HepG2 (cell line): ENCODE results near the gene JCAD. TPM values are rescaled to one million over a fixed set of nuclear protein-coding genes. Genes with fewer than 3 reads are reported as not detected.

ENCODE experiments used
- ATAC-seq: fragments of 200-7000 bp; cut with Tn5 transposase; 3 replicates; pipeline ENCODE4 v1.9.1; 2020; ENCODE audit warnings: mild to moderate bottlenecking, moderate library complexity
- BruUV-seq: library from RNA; stranded (reverse); fragments of 400-500 nt; replicated peaks from 2 replicates; lab custom pipeline; 2021; lab: Mats Ljungman, UMichigan
- CTCF ChIA-PET: fragments of 300-600 bp; formaldehyde crosslinking; extraction: SDS; loops from one replicate; lab custom pipeline; 2021; ENCODE audit warnings: low total read pairs, inconsistent platforms, low intra/inter-chr PET ratio; lab: Yijun Ruan, JAX
- POLR2A ChIA-PET: fragments of 350-600 bp; sonication (Branson Sonifier 250); formaldehyde crosslinking; loops from one replicate; lab custom pipeline; 2020; ENCODE audit warnings: antibody characterized with exemption, inconsistent platforms; lab: Yijun Ruan, JAX
- DNase-seq: peaks from one replicate; pipeline ENCODE4 v3.0.0-alpha.2; 2015; ENCODE audit warnings: low spot score
- FAIRE-seq: peaks from 3 replicates; lab custom pipeline; 2011; peaks lifted over from hg19 to GRCh38; lab: Jason Lieb, UNC
- H2AFZ ChIP-seq: one replicate; pipeline ENCODE4 v1.6.1; 2011; ENCODE audit warnings: low read length, inconsistent platforms
- H3K27ac ChIP-seq: fragments of 300-600 bp; 3 replicates; pipeline ENCODE4 v1.8.0; 2011; ENCODE audit warnings: mixed run types, mild to moderate bottlenecking, mixed read lengths, low read length, inconsistent platforms; ENCODE audit not compliant: insufficient read depth; ENCODE audit errors: extremely low read length
- H3K27me3 ChIP-seq, 2 experiments: fragments of 200-600 bp in 1 of 2; 2 replicates in 1 of 2; 3 replicates in 1 of 2; pipeline versions ENCODE4 v1.6.0 to v1.8.0; 2011; ENCODE audit warnings: low read length in 2 of 2, mild to moderate bottlenecking in 2 of 2, moderate library complexity in 2 of 2, inconsistent platforms in 1 of 2; ENCODE audit not compliant: insufficient read depth in 2 of 2, control insufficient read depth in 1 of 2
- H3K36me3 ChIP-seq, 2 experiments: fragments of 200-600 bp in 1 of 2; replicated peaks in 1 of 2; 2 replicates in 1 of 2; 3 replicates in 1 of 2; pipeline versions ENCODE4 v1.5.1 to v1.8.0; 2011; ENCODE audit warnings: low read length in 2 of 2, inconsistent platforms in 1 of 2; ENCODE audit not compliant: insufficient read depth in 2 of 2, control insufficient read depth in 1 of 2
- H3K4me1 ChIP-seq: 2 replicates; pipeline ENCODE4 v1.5.1; 2012; ENCODE audit warnings: low read length, inconsistent platforms; ENCODE audit not compliant: insufficient read depth
- H3K4me2 ChIP-seq: 2 replicates; pipeline ENCODE4 v1.6.0; 2011; ENCODE audit warnings: low read depth, low read length, inconsistent platforms
- H3K4me3 ChIP-seq, 3 experiments: fragments of 200-600 bp in 1 of 3; sonication (generic), shearing (Covaris generic) in 1 of 3; replicated peaks in 1 of 3; 2 replicates each; pipeline ENCODE4 v1.5.1; 2011 to 2016; ENCODE audit warnings: low read length in 3 of 3, inconsistent platforms in 2 of 3, low read depth in 2 of 3, mild to moderate bottlenecking in 2 of 3, control low read depth in 1 of 3, mixed read lengths in 1 of 3; ENCODE audit not compliant: insufficient read depth in 1 of 3
- H3K79me2 ChIP-seq: one replicate; pipeline ENCODE4 v1.6.1; 2011; ENCODE audit warnings: low read length, inconsistent platforms; ENCODE audit not compliant: insufficient read depth
- H3K9ac ChIP-seq: 2 replicates; pipeline ENCODE4 v1.6.0; 2011; ENCODE audit warnings: mild to moderate bottlenecking, low read depth, low read length, inconsistent platforms; ENCODE audit not compliant: insufficient read depth
- H3K9me3 ChIP-seq: 2 replicates; pipeline ENCODE4 v1.5.1; 2012; ENCODE audit warnings: mild to moderate bottlenecking, low read length
- H4K20me1 ChIP-seq: 2 replicates; pipeline ENCODE4 v1.6.0; 2011; ENCODE audit warnings: inconsistent platforms, mild to moderate bottlenecking, low read length, moderate library complexity; ENCODE audit not compliant: insufficient read depth
- BHLHE40 ChIP-seq: IDR thresholded peaks from 2 replicates; pipeline ENCODE4 v1.6.1; 2011; ENCODE audit warnings: low read length, improper control_type of control experiment
- GATAD1 ChIP-seq: IDR thresholded peaks from 2 replicates; pipeline ENCODE4 v1.6.1; 2016; ENCODE audit warnings: missing genetic modification reagents, missing compliant biosample characterization
- HNRNPL ChIP-seq: fragments of 200-400 bp; formaldehyde crosslinking; IDR thresholded peaks from 2 replicates; pipeline ENCODE4 v1.6.1; 2017; ENCODE audit warnings: mild to moderate bottlenecking, low read depth, low read length
- KLF13 ChIP-seq: sonication (generic); formaldehyde crosslinking; IDR thresholded peaks from 2 replicates; pipeline ENCODE4 v1.4.0; 2020; ENCODE audit warnings: mild to moderate bottlenecking, missing genetic modification reagents
- KLF9 ChIP-seq: IDR thresholded peaks from 2 replicates; pipeline ENCODE4 v1.6.1; 2016; ENCODE audit warnings: low read depth
- NR2C2 ChIP-seq: sonication (generic); formaldehyde crosslinking; IDR thresholded peaks from 2 replicates; pipeline ENCODE4 v1.4.0; 2020; ENCODE audit warnings: missing genetic modification reagents, mild to moderate bottlenecking, moderate library complexity, borderline replicate concordance
- SP2 ChIP-seq: sonication (generic); formaldehyde crosslinking; IDR thresholded peaks from 2 replicates; pipeline ENCODE4 v1.5.1; 2020; ENCODE audit warnings: mild to moderate bottlenecking, missing genetic modification reagents
- ZNF17 ChIP-seq: sonication (generic); formaldehyde crosslinking; IDR thresholded peaks from 2 replicates; pipeline ENCODE4 v1.5.0; 2020; ENCODE audit warnings: mild to moderate bottlenecking, missing genetic modification reagents
- ZNF382 ChIP-seq: sonication (generic); formaldehyde crosslinking; IDR thresholded peaks from 2 replicates; pipeline ENCODE4 v1.5.0; 2020; ENCODE audit warnings: missing genetic modification reagents, mild to moderate bottlenecking, borderline replicate concordance
- ZXDC ChIP-seq: sonication (generic); formaldehyde crosslinking; IDR thresholded peaks from 2 replicates; pipeline ENCODE4 v1.5.0; 2020; ENCODE audit warnings: mild to moderate bottlenecking, missing genetic modification reagents
- WGBS: methylation state at CpG from one replicate; pipeline ENCODE4 v1.1.6; 2017; ENCODE audit warnings: low lambda C conversion rate; 5-methylcytosine and 5-hydroxymethylcytosine counted together
- in situ Hi-C: cut with HindIII; loops from 2 replicates; pipeline ENCODE4 v1.10.0; 2017; ENCODE audit warnings: low pct_unique_long_range_greater_than_20kb; ENCODE audit not compliant: extremely low pct_ligation_motif_present
- intact Hi-C: fragments of 100-400 bp; cut with micrococcal nuclease; formaldehyde crosslinking; loops from one replicate; pipeline ENCODE4 v1.10.0; 2022; ENCODE audit not compliant: unreplicated experiment
- polyA plus RNA-seq, 8 experiments: library from polyadenylated mRNA; depleted of rRNA in 3 of 8; stranded (reverse) in 7 of 8; unstranded in 1 of 8; fragments of >200 nt; fragmentation: Illumina TruSeq in 4 of 8; extraction: Trizol in 4 of 8; gene quantifications; 2 replicates each; pipeline versions ENCODE4 v1.2.1 to v1.2.3, GENCODE V29; 2011 to 2016; ENCODE audit warnings: low read depth in 4 of 8, missing spikeins in 1 of 8, mixed read lengths in 1 of 8; ENCODE audit not compliant: insufficient read depth in 1 of 8
- total RNA-seq, 5 experiments: library from RNA; depleted of rRNA; stranded (reverse); fragments of >200 nt; fragmentation: Illumina TruSeq; extraction: Trizol; gene quantifications; 2 replicates each; pipeline ENCODE4 v1.2.3, GENCODE V29; 2016; ENCODE audit warnings: low read depth in 1 of 5
- TF ChIP-seq, protein P1 (sequence below): IDR thresholded peaks from 2 replicates; pipeline ENCODE4 v1.6.1; 2018; ENCODE audit warnings: missing genetic modification reagents
- TF ChIP-seq, protein P2 (sequence below): sonication (generic); formaldehyde crosslinking; IDR thresholded peaks from 2 replicates; pipeline ENCODE4 v1.5.1; 2020; ENCODE audit warnings: missing genetic modification reagents, mild to moderate bottlenecking, borderline replicate concordance
- TF ChIP-seq, protein P3 (sequence below): sonication (generic); formaldehyde crosslinking; conservative IDR thresholded peaks from 2 replicates; pipeline ENCODE4 v1.8.0; 2022; ENCODE audit warnings: mild to moderate bottlenecking, moderate library complexity, missing genetic modification reagents

JCAD gene
- total and polyA plus RNA-seq, 2 of the 13 experiments (the other 11 are each of a cell fraction or from before 2014, with no cell fraction given) = 0.04 to 0.08 TPM

DNA sequence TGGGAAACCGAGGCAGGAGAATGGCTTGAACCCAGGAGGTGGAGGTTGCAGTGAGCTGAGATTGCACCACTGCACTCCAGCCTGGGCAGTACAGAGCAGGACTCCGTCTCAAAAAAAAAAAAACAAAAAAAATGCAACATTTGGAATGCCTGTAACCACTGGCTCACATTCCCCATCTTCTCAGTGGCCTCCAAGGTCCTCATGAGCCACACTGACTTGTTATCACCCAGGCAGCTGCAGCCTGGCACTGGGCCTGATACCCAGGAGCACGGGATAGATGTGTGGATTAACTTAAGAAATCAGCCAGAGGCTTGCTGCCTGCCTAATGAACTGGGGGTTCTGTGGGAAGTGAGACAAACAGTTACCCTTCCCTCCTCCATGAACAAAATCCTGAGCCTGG, 23.0 kb downstream of the JCAD start:
- Histone ChIP-seq H3K27ac (no peak overlapping the region), H3K27me3 (no peaks in the 10 kb centered on the region; a peak in 1 of 5 replicates), H3K4me1 (0 out of 2 replicates have a peak, but pooled peaks cover 2% of the 10 kb centered on the region), H3K79me2 (no peaks in the 10 kb centered on the region), H3K4me2 (no peak overlapping the region), H3K4me3 (no peak overlapping the region), H2AFZ (no peak overlapping the region)
- FAIRE-seq = no peak
- POLR2A ChIA-PET = no interaction called here
- CTCF ChIA-PET = no interaction called here
- TF ChIP-seq NR2C2 (CRISPR knock-in tag) (no peak), ZNF17 (CRISPR knock-in tag) (no peak), KLF13 (CRISPR knock-in tag) (no peak), ZXDC (CRISPR knock-in tag) (no peak), GATAD1 (CRISPR knock-in tag) (no peak), ZNF382 (no peak), SP2 (CRISPR knock-in tag) (no peak), HNRNPL (no peak), KLF9 (no peak), BHLHE40 (no peak)
- TF ChIP-seq, protein P1, sequence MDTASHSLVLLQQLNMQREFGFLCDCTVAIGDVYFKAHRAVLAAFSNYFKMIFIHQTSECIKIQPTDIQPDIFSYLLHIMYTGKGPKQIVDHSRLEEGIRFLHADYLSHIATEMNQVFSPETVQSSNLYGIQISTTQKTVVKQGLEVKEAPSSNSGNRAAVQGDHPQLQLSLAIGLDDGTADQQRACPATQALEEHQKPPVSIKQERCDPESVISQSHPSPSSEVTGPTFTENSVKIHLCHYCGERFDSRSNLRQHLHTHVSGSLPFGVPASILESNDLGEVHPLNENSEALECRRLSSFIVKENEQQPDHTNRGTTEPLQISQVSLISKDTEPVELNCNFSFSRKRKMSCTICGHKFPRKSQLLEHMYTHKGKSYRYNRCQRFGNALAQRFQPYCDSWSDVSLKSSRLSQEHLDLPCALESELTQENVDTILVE = no peak
- TF ChIP-seq, protein P2, sequence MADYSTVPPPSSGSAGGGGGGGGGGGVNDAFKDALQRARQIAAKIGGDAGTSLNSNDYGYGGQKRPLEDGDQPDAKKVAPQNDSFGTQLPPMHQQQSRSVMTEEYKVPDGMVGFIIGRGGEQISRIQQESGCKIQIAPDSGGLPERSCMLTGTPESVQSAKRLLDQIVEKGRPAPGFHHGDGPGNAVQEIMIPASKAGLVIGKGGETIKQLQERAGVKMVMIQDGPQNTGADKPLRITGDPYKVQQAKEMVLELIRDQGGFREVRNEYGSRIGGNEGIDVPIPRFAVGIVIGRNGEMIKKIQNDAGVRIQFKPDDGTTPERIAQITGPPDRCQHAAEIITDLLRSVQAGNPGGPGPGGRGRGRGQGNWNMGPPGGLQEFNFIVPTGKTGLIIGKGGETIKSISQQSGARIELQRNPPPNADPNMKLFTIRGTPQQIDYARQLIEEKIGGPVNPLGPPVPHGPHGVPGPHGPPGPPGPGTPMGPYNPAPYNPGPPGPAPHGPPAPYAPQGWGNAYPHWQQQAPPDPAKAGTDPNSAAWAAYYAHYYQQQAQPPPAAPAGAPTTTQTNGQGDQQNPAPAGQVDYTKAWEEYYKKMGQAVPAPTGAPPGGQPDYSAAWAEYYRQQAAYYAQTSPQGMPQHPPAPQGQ (CRISPR knock-in tag) = no peak
- TF ChIP-seq, protein P3, sequence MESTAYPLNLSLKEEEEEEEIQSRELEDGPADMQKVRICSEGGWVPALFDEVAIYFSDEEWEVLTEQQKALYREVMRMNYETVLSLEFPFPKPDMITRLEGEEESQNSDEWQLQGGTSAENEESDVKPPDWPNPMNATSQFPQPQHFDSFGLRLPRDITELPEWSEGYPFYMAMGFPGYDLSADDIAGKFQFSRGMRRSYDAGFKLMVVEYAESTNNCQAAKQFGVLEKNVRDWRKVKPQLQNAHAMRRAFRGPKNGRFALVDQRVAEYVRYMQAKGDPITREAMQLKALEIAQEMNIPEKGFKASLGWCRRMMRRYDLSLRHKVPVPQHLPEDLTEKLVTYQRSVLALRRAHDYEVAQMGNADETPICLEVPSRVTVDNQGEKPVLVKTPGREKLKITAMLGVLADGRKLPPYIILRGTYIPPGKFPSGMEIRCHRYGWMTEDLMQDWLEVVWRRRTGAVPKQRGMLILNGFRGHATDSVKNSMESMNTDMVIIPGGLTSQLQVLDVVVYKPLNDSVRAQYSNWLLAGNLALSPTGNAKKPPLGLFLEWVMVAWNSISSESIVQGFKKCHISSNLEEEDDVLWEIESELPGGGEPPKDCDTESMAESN (CRISPR knock-in tag) = no peak
- TF ChIP-seq, all 625 proteins: peak for 0
- Histone ChIP-seq H4K20me1 (no peaks in the 10 kb centered on the region), H3K9me3 (no peaks in the 10 kb centered on the region), H3K9ac (no peak overlapping the region), H3K36me3 (no peaks in the 10 kb centered on the region)
- ATAC-seq (no peak), DNase-seq (no peak)
- WGBS = 47% methylated on average over 3 of the region's 3 CpGs
- BruUV-seq = no TSS peak
- intact Hi-C loops (no loop called here), in situ Hi-C loops (no loop called here)
